T-helper 2 cell treated with Interferon-gamma antibody and Interleukin-4, amounts not matched to agents 100 ng/mL and 5 ng/mL, for 36 hours (primary cell): Measurements from ENCODE around the gene ANAPC5. TPM values are rescaled to one million over a fixed set of nuclear protein-coding genes. Genes with fewer than 3 reads are reported as not detected.
"Not testable (repeated sequence)": the region's sequence is repeated elsewhere in the genome, so short reads cannot be mapped to it uniquely, and the experiment has no call there.

Source experiments
- intact Hi-C: fragments of 100-400 bp; cut with micrococcal nuclease; formaldehyde crosslinking; loops from one replicate; pipeline ENCODE4 v1.15.1; 2023
- total RNA-seq: library from RNA; stranded (reverse); gene quantifications from 2 replicates; pipeline ENCODE4 v1.2.3, GENCODE V29; 2022

Gene ANAPC5
- total RNA-seq, 1 donor from 2014 or later: 147 TPM

DNA sequence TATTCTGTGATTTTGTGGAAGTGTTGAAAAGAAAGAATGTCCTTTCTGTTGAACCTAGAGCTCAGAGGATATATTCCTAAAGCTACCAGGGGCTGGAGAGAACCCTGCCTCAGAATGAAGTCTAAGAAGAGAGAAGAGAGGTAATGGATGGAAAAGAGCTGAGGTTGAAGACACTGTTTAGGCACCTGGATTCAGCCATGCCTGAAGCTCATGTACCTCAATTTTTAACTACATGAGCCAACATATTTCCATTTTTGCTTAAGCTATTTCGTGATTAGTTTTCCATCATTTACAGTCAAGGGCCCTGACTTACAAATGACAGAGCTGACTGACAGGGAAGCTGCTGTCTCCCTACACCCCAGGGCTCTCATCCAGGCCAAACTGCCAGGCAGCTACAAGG, 66.4 kb downstream of the ANAPC5 start:
- intact Hi-C loops: no loop called here

DNA sequence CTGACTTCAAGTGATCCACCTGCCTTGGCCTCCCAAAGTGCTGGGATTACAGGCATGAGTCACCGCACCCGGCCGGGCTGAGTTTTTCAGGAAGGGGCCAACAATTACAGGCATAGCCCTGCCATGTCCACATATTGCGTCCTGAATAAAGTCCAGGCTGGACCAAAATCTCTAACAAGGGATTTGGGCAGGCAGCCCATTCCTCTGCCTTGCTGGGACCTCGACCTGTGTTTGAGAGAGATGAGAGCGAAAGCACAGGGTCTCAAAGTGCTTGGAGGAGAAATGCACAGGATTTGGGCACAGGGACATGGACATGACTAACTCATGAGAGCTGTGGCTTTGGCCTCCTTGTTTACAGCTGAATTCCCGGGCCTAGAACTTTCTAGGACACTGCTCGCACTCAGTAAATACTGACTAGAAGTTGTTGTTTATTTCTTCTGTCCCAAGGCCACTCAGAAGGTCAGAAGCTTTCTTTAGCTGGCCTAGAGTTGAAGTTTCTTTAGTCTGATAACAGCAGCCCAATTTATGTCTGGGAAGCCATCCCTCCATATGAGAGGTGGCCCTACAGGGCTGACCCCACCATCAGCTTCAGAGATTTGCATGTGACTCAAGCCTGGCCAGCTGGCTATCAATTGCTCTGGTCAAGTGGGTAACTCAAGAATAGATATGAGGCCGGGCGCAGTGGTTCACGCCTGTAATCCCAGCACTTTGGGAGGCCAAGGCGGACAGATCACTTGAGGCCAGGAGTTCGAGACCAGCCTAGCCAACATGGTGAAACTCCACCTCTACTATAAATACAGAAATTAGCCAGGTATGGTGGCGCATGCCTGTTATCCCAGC, 67.4 kb downstream of the ANAPC5 start:
- intact Hi-C loops: no loop called here

DNA sequence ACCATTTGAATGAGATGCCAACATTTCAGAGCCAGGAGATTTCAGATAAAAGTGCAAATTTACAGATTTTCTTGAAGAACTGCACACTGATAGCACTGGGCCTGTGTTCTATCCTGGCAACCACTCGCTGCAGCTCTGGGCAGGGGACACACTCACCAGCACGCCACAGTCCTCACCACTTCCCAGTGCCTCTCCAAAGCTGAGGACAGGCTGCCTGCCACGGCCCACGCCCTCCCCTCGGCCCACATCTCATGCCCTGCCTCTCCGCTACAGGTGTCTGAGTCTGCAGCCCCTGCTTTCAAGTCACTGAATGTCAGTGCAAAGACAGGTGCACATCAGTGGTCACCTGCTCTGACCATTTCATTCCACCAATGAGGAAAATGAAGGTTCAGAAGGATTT, 68.4 kb downstream of the ANAPC5 start:
- intact Hi-C loops: no loop called here

DNA sequence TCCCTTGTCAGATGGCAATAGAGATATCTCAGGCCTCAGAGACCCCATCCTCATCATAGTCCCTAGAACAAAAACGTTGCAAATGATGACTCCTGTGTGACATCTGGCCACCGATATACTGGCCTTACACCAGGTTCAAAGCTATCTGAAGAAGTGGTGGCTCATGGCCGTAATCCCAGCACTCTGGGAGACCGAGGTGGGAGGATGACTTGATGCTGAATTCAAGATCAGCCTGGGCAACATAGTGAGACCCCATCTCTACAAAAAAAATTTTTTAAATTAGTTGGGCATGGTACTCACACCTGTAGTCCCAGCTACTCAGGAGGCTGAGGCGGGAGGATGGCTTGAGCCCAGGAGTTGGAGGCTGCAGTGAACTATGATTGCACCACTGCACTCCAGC, 68.8 kb downstream of the ANAPC5 start:
- intact Hi-C loops: no loop called here

DNA sequence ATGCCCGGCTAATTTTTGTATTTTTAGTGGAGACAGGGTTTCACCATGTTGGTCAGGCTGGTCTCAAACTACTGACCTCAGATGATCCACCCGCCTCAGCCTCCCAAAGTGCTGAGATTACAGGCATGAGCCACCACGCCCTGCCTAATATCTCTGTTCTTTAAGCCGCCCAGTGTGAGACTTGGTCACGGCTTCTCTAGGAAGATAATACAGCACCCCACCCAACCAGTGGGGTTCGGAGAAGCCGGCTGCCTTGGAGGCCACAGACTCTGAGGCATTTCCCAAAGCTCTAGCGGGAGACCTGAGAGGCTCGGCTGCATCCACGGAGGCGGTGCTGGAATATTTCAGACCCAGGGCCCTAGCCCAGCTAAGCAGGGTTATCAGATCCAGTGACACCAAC, 69.3 kb downstream of the ANAPC5 start:
- intact Hi-C loops: not testable (repeated sequence)

DNA sequence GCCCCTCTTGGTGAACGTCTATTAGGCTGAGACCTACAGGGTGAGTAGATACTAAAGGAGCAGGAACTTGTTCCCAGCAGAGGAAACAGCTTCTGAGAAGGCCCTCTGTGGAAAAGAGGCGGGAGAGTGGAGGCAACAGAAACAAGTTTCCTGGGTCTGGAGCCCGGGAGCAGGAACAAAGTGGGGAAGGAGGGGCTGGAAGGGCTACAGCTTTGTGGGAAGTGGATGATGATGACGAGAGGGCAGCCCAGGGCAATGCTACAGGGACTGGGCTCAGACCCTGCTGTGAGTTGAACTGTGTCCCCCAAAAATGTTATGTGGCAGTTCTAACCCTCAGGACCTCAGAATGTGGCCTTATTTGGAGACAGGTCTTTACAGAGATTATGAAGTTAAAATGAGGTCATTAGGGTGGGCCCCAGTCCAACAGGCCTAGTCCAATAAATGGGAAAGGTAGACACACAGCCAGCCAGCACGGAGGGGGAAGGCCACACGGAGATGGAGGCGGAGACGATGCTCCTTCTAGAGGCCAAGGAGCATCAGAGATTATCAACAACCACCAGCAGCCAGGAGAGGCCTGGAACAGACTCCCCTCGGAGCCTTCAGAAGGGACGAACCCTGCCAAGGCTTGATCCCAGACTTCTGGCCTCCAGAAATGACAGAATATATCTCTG, 70.0 kb downstream of the ANAPC5 start:
- intact Hi-C loops: no loop called here

DNA sequence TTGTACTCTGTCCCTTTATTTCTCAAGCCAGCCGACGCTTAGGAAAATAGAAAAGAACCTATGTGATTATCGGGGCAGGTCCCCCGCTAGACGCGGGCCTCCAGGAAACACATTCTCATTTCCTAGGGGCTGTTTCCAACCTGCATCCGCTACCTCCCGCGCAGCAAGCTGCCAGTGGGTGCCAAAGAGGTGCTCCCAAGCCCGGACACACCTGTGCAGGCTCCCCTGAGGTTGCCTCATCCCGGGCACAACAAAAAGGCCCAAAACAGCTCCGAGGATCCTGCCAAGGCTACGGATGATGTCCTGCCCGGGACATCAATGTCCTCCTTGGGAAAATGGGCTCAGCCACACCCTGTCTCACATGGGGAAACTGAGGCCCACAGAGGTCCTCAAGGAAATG, 71.1 kb downstream of the ANAPC5 start:
- intact Hi-C loops: not testable (repeated sequence)

DNA sequence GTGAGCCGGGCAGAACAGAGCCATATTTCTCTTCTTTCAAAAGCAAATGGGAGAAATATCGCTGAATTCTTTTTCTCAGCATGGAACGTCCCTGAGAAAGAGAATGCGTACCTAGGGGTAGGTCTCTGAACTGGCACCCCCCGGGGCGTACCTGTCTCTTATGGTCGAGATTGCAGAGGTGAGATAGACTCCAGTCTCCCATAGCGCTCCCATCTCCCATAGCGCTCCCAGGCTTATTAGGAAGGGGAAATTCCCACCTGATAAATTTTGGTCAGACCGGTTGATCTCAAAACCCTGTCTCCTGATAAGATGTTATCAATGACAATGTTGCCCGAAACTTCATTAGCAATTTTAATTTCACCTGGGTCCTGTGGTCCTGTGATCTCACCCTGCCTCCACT, 71.7 kb downstream of the ANAPC5 start:
- intact Hi-C loops: not testable (repeated sequence)

DNA sequence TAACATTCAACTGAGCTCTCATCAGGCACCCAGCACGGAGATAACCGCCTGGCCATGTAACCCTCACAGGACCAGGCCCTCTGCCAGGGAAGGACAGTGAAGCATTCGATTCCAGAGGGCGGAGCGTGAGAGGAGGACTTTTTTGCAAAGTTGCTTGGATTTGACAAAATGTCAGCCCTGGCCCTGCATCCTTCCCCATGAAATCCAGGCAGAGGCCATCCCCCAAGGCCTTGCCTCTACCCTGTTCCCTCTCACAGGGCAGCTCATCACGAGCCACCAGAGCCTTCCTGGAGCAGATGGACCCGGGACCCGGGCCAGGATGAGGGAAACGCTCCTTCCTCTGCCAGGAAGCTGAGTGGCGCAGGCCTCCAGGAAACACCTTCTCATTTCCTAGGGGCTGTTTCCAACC, 72.7 kb downstream of the ANAPC5 start:
- intact Hi-C loops: no loop called here

DNA sequence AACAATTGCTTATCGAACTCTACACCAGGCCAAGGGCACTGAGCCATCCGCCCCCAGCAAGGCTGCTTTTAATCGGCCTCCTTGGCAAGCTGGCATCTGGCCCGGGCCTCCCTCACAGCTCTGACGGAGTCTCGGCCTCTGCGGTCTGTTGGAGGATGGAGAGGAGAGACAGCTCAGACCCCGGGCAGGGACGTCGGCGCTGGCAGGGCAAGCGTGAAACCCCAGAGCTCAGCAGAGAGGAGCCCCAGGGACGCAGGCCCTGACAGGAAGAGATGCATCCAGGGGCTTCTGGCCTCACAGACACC, 73.2 kb downstream of the ANAPC5 start:
- intact Hi-C loops: no loop called here

DNA sequence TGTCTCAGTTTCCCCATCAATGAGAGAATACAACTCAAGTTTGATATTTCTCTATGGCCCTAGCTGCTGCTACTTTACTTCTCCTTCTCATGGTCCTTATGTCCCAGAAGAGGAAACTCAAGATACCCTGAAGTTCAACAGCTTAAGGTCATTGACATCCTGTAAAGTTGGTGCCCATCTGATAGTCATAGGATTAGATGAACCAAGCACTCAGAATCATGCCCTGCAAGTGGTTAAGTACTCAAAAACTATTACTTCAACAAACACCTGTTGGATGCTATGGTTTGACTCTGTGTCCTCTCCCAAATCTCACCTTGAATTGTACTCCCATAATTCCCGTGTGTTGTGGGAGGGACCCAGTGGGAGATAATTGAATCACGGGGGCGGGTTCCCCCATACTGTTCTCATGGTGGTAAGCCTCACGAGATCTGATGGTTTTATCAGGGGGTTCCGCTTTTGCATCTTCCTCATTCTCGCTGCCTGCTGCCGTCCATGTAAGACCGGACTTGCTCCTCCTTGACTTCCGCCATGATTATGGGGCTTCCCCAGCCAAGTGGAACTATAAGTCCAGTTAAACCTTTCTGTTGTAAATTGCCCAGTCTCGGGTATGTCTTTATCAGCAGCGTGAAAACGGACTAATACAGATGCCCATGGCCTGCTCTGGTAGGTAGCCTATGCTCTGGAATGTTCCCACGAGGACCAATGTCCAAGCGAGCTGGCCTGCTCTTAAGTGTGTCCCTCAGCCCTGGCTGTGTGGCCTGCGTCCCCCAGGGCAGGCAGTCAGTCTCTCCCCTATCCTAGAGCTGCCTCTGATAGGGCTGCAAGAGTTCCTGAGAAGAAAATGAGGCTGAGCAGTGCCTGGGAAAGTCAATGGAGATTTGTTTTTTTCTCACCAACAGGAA, 73.8 kb downstream of the ANAPC5 start:
- intact Hi-C loops: no loop called here

DNA sequence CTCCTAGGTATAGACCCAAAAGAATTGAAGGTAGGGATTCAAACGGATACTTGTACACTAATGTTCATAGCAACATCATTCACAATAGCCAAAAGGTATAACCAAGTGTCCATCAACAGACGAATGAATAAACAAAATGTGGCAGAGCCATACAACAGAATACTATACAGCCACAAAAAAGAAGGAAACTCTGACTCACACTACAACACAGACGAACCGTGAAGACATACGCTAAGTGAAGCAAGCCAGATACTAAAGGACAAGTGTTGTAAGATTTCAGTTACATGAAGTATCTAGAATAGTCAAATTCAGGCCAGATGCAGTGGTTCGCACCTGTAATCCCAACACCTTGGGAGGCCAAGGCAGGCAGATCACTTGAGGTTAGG, 74.8 kb downstream of the ANAPC5 start:
- intact Hi-C loops: no loop called here

DNA sequence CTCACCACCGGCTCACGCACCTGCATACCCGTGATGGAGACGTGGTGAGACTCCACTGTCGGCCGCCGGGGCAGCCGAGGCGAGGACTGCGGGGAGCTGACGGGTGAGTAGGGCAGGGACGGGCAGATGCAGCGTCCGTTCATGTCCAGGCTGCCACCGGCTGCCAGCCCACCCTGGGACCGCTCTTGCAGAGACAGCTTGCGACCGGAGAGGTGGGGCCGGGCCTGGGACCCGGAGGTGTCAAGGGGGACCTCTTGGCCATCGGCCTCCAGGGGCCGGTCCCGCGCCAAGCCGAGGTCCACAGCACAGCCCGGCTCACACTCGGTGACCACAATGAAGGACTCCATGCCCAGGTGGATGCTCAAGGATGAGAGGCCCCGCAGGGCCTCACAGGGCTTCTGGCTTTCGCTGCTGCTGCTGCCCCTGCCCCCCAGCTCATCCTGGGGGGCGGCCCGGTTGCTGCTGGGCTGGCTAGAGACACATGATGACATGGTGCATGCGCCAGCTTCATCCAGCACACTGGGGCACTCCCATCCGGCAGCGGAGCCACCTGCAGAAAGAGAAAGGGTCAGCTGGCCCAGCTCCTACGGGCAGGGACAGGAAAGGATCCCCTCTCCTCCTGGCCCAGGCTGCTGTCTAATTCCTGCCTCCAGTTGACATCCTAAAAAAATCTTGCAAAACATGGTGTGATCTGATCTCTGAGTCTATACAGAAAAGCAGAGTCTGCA, 78.0 kb downstream of the ANAPC5 start:
- intact Hi-C loops: no loop called here

DNA sequence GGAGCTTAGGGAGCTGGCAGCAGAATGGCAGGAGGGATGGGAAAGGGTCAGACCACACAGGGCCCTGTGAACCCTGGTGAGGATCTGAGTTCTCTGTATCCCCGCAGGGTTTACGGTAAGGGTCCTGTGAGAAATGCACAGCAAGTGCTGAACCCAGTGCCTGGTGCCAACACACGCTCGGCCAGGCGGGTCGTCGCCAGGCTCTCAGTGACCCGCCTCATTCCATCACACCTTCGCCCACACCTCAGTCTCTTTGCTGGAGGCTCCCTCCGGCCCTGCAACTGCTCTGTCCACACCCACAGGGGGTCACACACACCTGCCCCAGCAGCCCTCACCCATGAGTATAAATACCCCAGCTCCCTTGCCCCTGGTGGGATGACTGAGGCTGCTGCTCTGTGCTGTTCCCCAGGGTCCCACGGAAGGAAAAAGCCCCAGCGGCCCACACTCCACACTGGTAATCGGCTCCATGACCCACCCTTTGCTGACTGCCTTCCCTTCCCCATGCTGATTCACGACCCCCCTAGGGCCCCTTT, 78.8 kb downstream of the ANAPC5 start:
- intact Hi-C loops: no loop called here

DNA sequence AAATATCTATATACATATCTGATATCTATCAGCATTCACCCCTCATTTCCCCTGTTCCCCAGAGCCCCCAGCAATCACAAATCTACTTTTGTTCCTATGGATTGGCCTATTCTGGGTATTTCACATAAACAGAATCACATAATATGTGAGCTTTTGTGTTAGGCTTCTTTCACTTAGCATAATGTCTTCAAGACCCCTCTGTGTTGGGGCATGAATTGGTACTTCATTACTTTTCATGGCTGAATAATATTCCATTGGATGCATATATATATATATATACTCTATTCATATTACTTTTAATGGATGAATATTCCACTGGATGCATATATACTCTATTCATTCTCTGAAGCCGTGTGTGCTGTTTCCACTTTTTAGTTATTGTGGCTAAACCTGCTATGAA, 84.4 kb downstream of the ANAPC5 start:
- intact Hi-C loops: no loop called here

DNA sequence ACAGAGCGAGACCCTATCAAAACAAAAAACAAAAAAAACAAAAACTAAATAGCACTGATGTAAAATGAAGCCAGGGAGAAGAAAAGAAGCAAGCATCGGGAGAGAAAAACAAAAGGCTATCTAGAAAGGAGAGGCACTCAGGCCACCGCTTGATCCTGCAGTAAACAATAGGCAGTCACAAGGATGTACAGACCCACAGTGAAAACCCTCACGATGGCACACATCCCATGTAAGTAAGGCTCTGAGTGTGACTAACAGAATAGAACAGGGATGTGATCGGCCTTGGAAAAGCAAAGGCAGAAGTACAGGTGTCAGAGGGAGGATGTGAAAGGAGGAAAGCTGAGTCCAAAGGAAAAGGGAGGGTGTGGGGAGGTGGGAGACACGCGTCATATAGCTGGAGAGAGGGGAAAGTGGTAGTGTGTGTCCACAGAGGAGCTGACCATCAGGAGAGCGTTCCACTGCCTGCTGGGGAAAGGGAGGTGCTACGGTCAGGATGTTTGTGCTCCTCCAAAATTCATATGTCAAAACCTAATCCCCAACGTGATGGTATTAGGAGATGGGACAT, 87.2 kb downstream of the ANAPC5 start:
- intact Hi-C loops: no loop called here

DNA sequence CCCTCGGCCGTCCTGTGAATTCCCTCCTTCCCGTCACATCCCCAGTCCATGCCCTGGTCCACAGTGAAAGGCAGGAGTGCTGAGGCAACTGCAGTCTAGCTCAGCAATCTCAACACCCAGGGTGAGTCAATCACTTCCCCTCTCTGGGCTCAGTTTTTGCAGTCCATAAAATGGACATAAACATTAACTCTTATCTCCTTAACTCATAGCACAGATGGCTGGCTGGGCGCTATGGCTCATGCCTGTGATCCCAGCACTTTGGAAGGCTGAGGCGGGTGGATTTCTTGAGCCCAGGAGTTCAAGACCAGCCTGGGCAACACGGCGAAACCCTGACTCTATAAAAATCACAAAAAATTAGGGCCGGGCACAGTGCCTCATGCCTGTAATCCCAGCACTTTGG, 88.1 kb downstream of the ANAPC5 start:
- intact Hi-C loops: no loop called here

DNA sequence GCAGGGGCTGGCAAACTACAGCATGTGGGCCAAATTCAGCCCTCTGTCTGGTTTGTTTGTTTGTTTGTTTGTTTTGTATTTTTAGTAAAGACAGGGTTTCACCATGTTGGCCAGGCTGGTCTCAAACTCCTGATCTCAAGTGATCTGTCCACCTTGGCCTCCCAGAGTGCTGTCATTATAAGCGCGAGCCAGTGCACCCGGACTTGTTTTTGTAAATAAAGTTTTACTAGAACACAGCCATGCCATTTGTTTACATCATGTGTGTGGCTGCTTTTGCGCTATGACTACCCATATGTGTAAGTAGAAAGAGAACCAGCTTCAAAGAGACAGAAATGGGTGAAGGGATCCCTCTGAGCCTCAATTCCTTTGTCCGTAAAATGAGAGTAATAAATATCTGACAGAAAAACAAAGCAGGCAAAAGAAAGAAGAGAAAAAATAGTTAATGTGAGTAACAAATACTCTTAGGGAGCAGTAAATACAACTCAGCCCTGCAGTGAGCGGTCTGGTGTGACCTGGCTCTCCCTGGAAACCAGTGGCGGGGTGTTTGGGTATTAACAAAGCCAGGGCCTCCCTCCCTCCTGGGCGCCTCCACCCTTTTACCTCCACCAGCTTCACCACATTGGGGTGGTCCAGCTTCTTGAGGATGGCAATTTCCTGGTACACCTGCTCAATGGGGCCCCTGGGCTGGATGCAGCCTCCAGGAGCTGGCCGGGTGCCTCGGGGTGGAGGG, 88.8 kb downstream of the ANAPC5 start:
- intact Hi-C loops: no loop called here

DNA sequence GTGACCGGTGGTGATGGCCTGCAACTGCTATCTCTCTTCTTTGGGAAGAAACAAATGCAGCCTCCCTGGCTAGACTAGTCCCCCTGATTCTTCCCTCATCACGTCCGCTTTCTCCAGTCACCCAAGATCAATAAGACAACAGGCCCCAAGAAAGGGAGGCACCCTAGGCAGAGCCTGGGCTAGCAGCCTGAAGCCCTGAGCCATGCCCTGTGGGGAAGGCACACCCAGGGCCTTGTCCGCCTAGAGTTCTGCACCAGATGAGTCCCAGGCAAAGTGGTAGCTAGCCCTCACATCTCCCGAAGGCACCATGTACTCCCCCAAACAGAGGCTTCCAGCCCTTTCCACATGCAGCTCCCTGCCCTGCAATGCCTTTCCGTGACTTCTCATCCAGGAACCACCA, 90.8 kb downstream of the ANAPC5 start:
- intact Hi-C loops: no loop called here

DNA sequence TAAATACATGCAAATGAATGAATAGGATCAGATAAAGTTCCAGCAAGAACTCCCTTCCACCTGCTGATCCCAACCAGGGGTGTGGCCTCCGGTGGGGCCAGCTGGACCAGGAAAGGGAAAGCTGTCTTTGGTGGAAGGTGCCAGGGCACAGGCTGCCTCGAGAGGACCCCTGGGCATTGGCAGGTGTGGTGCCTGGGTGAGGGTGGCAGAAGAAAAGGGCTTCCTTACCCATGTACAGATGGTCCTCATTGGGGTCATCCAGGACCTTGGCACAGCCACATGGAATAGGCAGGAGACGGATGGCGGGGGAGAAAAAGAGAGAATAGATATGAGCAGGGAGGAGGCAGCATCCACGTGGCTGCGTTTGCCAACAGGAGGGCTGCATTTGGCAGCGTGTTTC, 92.1 kb downstream of the ANAPC5 start:
- intact Hi-C loops: no loop called here
